ENCODE results near the gene NIT1. TPM values are rescaled to one million over a fixed set of nuclear protein-coding genes. Genes with fewer than 3 reads are reported as not detected.
"Not testable (repeated sequence)": the region's sequence is repeated elsewhere in the genome, so short reads cannot be mapped to it uniquely, and the experiment has no call there.

NIT1 gene
- total RNA-seq, 1 donor from 2014 or later, result 19.3 TPM

DNA sequence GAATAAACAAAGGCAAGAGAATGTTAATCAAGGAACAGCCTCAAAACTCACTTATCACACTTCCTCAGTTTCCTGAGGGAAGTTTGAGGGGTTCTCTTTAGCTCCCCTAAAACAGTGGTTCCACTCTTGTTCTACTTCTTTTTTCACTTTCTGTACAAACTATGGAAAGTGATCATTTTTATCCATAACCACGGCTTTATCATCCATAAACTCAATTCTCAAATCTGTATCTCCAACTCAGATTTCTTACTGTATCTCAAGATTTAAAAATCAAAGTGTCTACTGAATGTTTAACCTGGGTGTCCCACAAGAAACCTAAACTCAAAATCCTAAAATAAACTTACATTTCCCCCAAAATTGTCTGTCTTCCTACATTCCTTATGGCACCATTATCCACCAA is 4.0 kb upstream of the NIT1 start:
- DNase-seq, result no peak

DNA sequence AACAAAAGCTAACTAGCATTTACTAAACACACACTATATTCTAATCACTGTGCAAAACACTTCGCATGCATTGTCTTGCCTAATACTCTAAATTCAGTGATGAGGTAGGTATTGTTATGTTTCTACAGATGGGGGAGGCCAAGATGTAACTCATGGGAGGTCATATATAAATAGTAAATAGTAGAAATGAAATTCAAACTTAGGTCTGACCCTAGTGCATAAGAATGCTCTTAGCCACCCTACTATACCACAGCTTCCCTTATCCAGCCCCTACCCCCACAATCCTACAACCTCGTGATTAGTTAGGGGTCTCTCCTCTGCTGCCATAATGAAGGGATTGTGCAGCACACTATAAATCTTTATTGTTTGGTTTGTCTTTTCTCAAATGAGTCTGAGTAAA is 3.3 kb upstream of the NIT1 start:
- no peak for DNase-seq

DNA sequence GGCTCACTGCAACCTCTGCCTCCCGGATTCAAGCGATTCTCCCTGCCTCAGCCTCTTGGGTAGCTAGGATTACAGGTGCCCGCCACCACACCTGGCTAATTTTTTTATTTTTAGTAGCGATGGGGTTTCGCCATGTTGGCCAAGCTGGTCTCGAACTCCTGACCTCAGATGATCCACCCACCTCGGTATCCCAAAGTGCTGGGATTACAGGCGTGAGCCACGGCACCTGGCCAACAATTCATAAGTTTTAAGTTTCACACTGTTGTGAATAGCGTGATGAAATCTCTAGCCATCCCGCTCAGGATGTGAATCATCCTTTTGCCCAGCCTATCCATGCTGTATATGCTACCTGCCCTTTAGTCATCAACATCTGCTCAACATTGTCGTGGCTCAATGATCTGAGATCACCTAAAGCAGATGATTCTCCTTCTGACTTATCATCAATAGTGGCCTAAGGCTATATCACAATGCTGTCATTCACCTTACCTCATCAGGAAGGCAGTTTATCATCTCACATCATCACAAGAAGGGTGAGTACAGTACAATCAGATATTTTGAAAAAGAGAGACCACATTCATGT is 2.7 kb upstream of the NIT1 start:
- no peak for DNase-seq

DNA sequence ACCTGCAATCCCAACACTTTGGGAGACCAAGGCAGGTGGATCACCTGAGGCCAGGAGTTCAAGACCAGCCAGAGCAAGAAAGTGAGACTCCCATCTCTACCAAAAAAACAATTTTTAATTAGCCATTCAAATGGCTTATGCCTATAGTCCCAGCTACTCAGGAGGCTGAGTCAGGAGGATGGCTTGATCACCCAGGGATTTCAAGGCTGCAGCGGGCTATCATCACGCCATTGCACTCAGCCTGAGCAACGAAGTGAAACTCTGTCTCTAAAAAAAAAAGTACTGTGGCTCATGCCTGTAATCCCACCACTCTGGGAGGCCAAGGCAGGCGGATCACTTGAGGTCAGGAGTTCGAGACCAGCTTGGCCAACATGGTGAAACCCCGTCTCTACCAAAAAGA is 1.9 kb upstream of the NIT1 start:
- DNase-seq, result not testable (repeated sequence)

DNA sequence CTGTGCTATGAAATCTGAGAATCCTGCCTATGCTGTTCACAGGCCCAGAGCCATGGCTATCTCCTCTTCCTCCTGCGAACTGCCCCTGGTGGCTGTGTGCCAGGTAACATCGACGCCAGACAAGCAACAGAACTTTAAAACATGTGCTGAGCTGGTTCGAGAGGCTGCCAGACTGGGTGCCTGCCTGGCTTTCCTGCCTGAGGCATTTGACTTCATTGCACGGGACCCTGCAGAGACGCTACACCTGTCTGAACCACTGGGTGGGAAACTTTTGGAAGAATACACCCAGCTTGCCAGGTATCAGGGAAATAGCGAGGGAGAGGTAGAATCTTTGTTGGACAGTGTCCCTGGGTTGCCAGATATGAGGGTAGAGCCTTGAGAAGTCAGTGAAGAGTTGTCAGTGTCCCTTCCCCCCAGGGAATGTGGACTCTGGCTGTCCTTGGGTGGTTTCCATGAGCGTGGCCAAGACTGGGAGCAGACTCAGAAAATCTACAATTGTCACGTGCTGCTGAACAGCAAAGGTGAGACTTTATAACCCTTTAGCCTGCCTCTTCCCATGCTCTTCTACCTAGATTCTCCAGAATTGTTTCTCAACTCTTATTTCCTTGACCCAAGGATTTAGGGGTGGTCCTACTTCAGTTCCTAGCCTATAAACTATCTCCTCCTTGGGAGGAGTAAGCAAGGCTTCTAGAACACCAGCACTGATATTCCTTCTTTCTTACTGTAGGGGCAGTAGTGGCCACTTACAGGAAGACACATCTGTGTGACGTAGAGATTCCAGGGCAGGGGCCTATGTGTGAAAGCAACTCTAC is 1.4 kb downstream of the NIT1 start:
- DNase-seq, result peak; percentile 71

DNA sequence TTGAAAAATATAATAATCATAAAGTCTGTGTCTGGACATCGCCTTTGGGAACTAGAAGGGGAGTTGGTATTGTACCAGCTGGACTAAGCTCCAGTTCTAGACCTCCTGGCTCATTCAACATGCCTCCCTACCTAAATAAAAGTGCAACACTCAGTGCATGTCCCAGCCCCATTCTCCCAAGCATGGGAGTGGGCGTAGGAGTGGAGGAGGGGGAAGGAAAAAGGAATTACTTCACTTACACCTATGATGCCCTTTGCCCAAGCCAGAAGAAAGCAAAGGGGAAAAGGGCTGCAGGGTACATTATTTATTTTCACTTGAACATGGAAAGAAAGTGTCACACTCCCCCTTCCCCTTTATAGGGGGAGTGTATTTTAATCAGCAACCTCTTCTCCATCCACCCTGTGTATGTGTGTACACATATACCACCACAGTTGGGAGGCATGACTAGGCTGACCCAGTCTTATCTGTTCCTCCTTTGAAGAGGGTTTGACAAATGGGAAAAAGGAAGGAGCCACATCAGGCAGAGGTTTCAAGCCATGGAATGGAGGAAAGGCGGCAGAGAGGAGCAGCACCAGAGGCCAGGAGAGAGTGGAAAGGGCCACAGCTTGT is 3.2 kb downstream of the NIT1 start:
- no peak for DNase-seq

DNA sequence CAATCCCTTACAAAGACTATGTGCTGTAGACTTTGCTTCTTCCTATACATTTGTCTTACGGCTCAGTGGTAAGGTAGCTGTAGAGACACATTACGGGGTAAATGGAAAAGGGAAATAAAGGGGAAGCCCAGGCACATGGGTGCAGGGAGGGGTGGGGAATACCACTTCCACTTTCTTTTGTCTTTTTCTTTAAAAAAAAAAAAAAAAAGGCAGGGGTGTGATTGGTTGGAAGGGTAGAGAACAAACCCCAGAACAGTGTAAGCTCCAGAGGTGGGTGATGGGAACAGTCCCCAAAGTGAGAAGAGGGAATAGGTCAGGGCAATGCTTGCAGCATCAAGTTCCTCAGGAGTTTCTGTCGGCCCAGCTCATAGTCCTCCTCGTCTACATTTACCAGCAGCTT is 3.9 kb downstream of the NIT1 start:
- DNase-seq, result no peak

DNA sequence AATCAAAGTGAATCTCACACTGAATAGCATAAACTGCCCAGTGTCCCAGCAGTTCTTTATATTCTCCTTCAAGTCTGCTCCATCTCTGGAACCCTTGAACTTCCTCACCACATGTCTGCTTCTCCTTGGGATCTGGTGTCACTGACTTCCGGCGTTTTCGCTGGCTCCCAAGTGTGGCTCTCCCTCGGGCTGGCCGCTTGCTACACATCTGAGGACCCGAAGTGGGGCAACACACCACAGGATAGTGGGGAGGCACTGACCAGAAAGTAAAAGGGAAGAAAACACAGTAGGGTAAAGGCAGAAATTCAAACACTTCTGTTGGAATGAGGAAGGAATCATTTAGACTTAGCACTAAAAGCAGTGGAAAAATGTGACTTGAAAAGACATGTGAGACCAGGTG is 5.1 kb downstream of the NIT1 start:
- no peak for DNase-seq

DNA sequence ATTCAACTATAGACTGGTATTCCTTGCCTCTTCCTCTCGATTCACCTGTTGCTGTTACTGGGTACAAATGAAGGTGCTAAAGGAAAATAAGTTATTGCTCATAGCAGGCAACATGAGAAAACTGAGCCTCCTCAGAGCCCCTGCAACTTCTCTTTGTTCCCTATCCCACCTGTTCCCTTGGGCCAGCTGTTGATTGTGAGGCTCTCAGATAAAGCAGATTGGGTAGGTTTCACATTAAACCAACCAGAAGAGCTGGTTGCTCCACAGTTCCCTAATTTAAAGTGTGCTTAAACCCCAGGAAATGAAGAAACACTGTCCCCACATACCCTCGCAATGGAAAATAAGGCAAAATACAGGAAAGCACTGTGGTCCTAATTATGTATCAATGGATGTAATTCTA is 9.7 kb downstream of the NIT1 start:
- no peak for DNase-seq

DNA sequence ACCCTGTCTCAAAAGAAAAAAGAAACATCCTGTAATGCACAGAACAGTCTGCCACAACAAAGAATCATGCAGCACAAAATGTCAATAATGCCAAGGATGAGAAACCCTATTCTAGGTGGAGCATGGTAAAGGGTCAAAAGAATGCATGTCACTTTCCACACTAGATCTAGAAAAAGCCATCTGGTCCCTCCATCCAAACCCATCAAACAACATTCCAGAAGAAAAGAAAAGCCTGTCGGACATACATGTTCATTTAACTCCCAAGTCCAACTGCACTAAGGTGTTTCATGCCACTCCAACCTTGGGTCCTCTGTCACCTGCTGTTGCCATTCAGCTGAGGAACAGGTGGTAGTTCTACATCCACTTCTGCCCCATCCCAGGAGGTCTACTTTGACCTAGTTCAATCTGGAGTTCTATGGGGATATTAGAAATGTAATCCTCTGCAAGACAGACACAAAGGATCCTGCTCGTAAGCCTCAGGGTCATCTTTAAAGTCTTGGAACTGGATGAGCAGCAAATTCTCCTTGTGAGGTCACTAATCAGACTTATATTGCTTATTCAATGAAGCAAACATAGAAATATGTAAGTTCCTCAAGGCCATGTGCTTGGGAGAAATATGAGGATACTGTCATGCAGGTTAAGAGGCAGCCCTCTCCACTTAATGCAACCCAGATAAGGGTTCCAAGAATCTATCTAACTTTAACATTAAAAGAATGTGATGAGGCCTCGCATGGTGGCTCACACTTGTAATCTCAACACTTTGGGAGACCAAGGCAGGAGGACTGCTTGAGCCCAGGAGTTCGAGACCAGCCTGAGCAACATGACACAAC is 10.9 kb downstream of the NIT1 start:
- DNase-seq, result peak; percentile 59

DNA sequence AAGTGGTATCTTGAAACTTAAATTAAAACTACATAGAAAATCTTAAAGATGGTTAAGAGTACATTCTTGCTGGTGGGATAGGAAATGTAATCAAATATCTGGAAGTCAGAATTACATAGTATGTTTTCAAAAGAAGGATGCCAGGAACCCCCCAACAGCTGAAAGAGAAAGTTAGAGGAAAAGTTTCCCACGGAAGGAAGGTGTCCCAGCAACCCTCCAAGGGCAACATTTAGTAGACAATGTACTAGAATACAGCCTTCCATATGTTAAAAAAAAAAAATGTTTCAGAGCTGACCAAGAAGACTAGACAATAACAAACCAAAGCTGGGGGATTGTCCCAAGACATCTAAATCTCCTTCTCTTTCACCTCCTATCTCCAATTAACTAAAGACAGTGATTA is 12.4 kb downstream of the NIT1 start:
- no peak for DNase-seq

DNA sequence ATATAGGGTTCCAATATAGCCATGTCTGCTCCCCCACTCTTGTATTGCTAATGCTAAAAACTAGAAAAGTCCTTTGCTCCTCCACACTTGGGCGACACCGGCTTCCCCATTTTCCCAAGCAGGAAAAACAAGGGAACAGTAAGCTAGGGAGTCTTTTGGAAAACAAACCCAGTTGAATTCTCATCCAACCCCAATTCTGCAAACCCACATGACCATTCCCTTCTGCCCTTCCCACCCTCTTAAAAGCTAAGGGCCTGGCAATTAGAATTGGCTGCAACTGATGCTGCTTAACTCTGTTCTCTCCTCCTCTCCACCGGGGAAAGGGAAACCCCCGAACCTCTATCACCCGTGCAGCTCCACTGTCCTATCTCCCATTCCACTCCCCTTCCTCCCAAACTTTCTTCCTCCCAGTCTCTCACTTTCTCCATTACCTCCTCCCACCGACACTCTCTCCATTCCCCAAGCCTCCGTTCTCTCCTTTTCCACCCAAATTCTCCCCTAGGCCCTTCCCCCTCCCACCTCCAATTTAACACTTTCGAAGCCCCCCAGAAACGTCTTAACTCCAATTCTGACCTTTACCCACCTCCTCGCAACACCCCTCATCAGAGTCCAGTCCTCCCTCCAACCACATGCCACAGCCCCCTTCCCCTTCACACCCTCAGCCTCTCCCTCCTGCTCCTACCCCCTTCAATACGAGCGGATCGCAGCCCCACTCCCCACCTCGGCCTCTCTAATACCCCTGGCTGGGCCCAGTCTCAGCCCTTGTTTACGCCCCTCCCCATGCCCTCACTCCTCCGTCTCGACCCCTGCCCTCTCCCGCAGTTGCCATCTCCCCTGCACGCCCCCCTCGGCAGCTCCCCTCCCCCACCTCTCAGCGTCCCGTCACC is 13.9 kb downstream of the NIT1 start:
- peak; percentile 51 for DNase-seq

DNA sequence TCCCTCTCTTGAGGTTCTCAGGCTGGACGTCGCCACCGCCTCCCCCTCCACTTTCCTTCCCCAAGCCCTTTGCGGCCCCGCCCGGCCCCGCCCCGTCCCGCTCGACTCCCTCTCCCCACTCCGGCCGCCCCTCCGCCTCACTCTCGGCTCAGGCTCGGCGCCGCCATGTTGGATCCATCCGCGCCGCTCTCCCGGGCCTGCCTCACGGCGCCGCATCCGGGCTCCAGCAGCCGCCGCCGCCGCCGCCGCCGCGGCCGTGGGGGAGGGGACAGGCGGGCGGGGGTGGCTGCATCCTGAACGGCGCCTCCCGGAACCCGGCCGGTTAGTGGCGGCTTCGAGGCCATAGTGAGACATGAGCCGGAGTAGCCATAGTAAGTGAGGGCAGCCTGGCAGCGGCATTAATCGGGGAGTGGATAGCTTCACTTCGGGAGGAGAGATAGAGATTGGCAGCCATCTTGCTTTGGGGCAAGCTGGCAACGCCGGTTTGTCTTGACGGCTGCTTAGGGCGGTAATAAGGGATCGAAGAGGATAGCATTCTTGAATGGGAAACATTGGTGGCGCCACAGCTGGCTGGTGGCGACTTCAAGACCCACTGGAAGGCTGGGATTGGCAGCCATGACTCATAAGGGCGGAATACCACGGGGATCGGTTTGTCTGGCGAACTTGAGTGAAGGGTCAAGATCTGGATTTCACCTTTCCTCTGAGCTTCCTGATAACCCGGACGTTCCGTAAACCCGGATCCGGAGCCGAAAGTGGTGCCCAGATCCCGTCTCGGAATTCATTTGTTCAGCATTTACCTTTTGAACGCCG is 14.7 kb downstream of the NIT1 start, which contains the start of gene DEDD:
Gene DEDD, minus strand, starts transcription at position 258 of the 810 bp plus-strand sequence. CDS start 8,205 bp downstream, outside the sequence.
- DNase-seq, result peak; percentile 98

DNA sequence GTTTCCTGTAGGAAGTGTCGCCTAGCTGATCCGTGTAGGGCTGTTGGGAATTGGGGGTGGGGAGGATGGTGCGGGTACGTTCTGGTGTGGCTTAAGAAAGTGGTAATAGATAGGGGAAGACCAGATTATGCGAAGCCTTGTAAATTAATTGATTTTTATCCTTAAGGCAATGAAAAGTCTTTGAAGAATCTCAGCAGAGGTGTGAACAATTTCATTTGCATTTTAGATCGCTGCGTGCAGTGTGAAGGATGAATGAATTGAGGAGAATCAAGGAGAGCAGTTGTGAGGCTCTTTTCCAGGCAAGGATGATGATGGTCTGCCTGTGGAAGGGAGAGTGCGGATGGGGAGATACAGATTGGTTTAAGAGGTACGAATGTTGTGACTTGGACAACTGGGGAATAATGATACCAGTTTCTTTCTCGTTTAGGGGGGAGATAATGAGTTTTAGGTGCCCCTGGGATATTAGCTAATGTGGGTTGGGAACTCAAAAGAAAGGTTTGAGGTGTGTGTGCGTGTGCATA is 15.4 kb downstream of the NIT1 start:
- no peak for DNase-seq

DNA sequence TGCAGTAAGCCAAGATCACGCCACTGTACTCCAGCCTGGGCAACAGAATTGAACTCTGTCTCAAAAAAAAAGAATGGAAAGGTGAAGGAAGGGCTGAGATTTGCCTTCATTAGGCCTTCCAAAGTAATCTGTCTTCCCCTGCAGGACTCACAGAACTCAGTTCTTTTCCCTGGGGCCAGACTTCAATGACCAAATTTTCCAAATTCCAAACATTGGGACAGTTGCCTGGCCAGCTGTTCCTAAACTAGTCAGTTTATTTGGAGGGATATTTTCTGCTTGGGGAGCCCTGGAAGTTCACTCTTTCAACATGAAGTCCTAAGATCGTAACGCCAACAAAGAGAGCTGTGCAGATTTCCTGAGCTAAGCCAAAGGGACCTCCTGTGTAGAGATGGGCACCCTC is 20.0 kb downstream of the NIT1 start:
- DNase-seq, result peak; percentile 30

DNA sequence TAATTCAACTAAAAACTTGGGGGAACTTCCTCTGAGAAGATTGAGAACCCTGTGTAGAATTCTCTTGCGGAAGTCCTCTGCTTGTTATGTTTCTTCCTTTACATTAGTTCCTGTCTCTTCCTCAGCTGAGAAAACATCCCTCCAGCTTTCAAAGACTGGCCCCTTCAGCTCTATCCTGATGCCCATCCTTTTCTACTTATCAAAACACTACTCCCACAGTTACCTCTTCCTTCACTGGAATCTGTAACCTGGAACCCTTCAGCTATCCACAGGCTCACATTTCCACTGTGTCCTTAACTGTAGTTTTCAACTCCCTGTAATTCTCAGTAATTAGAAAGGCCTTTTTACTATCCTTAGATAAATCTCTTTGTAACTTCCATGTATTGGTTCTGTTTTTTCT is 20.5 kb downstream of the NIT1 start:
- no peak for DNase-seq

DNA sequence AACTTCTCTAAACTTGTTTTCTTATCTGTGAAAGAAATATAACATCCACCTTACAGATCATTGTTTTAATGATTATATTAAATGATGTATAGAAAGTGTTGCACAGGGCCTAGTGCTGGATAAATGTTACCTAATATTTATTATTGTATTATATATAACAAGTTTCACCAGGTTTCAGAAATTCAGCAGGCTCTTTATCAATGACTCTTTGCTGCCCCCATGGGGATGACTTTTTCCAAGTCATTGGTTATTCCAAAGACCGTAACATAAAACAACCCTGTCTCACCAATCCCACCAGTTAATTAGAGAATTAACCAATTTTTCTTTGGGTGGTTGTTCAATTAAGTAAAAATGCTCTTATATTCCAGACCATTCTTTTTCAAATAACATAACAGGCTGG is 21.9 kb downstream of the NIT1 start:
- DNase-seq, result peak; percentile 72

DNA sequence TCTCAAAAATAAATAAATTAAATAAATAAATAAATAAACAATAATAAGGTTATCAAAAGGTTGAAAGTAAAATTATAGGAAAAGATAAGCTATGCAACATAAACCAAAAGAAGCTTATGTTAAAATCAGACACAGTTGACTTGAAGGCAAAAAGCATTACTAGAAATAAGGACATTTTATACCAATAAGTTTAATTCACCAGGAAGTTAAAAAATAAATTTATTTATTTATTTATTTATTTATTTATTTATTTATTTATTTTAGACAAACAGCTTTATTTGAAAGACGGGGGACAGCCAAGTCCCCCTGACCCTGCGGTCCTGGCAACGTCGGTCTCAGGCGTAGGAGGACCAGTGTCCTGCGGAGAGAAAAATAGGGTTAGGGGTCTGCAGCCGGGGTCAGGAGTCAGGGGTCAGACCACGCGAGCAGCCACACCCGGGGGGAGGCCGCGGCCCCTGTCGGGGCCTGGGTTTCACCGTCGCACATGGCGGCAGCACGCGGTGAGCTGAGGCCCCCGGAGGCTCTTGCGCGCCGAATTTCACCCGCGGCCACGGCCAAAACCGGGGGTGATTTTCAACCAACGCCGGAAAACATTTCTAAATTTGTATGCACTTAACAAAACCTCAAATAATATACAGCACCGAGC is 23.0 kb downstream of the NIT1 start:
- no peak for DNase-seq

DNA sequence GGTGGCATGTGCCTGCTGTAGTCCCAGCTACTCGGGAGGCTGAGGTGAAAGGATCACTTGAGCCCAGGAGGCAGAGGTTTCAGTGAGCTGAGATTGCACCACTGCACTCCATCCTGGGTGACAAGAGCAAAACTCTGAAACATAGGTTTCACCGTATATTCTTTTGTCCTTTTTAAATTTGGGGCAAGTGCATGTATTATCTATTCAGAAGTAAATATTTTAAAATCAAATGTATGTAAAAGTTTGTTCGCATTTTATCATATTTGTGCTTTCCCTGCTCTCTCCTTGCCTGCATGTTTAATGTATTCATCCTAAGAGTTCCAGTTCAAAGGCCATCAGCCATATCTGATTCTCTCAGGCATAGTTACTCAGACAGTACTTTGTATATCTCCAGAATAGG is 27.9 kb downstream of the NIT1 start:
- DNase-seq, result no peak

DNA sequence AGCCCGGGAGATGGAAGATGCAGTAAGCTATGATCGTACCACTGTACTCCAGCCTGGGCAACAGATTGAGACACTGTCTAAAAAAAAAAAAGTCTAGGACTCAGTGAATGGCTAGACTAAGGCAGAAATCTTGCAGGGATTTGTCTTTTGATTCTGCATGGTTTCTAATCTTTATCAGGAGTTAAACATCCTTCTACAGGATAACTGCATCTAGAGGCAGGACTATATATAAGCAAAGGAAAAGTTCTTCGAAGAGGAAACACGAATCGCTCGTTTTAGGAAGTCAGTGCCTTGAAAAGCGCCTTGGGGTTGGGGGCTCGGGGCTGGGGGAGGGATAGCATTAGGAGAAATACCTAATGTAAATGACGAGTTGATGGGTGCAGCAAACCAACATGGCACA is 35.3 kb downstream of the NIT1 start:
- DNase-seq, result no peak

All from tongue (tissue), 2 donors.